ENCODE measurements around the gene NPPA. TPM values are rescaled to one million over a fixed set of nuclear protein-coding genes. Genes with fewer than 3 reads are reported as not detected.

NPPA gene
- total RNA-seq, 1 donor from 2014 or later: not detected

- DNase-seq (ENCODE audit: low read depth, low spot score): no peak
Measured at GRCh38 chr1:11874258-11874562, 26.6 kb upstream of the NPPA start.

- no peak for DNase-seq (ENCODE audit: low read depth, low spot score)
Measured at GRCh38 chr1:11873395-11874257, 26.0 kb upstream of the NPPA start.

GRCh38 chr1:11872545-11872944, 25.0 kb upstream of the NPPA start:
- DNase-seq (ENCODE audit: low read depth, low spot score): no peak

- no peak for DNase-seq (ENCODE audit: low read depth, low spot score)
Measured at GRCh38 chr1:11869650-11870207, 22.1 kb upstream of the NPPA start.

- DNase-seq (ENCODE audit: low read depth, low spot score): no peak
Measured at GRCh38 chr1:11869104-11869503, 21.5 kb upstream of the NPPA start.

- no peak for DNase-seq (ENCODE audit: low read depth, low spot score)
Measured at GRCh38 chr1:11868331-11868980, 20.9 kb upstream of the NPPA start.

- DNase-seq (ENCODE audit: low read depth, low spot score): no peak
Measured at GRCh38 chr1:11862890-11863289, 15.3 kb upstream of the NPPA start.

- DNase-seq (ENCODE audit: low read depth, low spot score): no peak
Measured at GRCh38 chr1:11860587-11860986, 13.0 kb upstream of the NPPA start.

GRCh38 chr1:11860083-11860482, 12.5 kb upstream of the NPPA start:
- DNase-seq (ENCODE audit: low read depth, low spot score): no peak

- DNase-seq (ENCODE audit: low read depth, low spot score): no peak
Measured at GRCh38 chr1:11858968-11859871, 11.6 kb upstream of the NPPA start.

GRCh38 chr1:11858613-11858967, 11.0 kb upstream of the NPPA start, which contains the start of gene NPPB:
Gene NPPB (minus strand): TSS chr1:11858945. CDS start chr1:11858833, 112 bp downstream.
- DNase-seq (ENCODE audit: low read depth, low spot score): no peak

- no peak for DNase-seq (ENCODE audit: low read depth, low spot score)
Measured at GRCh38 chr1:11858158-11858557, 10.6 kb upstream of the NPPA start.

- no peak for DNase-seq (ENCODE audit: low read depth, low spot score)
Measured at GRCh38 chr1:11857164-11857851, 9.7 kb upstream of the NPPA start.

GRCh38 chr1:11856698-11857097, 9.1 kb upstream of the NPPA start:
- DNase-seq (ENCODE audit: low read depth, low spot score): no peak

GRCh38 chr1:11855430-11855829, 7.8 kb upstream of the NPPA start:
- DNase-seq (ENCODE audit: low read depth, low spot score): no peak

- no peak for DNase-seq (ENCODE audit: low read depth, low spot score)
Measured at GRCh38 chr1:11854519-11854918, 6.9 kb upstream of the NPPA start.

GRCh38 chr1:11851180-11851579, 3.6 kb upstream of the NPPA start:
- DNase-seq (ENCODE audit: low read depth, low spot score): no peak

- no peak for DNase-seq (ENCODE audit: low read depth, low spot score)
Measured at GRCh38 chr1:11850156-11850555, 2.6 kb upstream of the NPPA start.

- no peak for DNase-seq (ENCODE audit: low read depth, low spot score)
Measured at GRCh38 chr1:11848373-11848700, 754 bp upstream of the NPPA start.

- DNase-seq (ENCODE audit: low read depth, low spot score): no peak
Measured at GRCh38 chr1:11845641-11846335, 1.8 kb downstream of the NPPA start.

Data from pulmonary artery endothelial cell (primary cell).